GM19438 (cell line): ENCODE results near the gene E2F7.
A peak's percentile ranks its signal among the peaks of the same experiment; 100 is the strongest.
"Not testable (repeated sequence)": the region's sequence is repeated elsewhere in the genome, so short reads cannot be mapped to it uniquely, and the experiment has no call there.

Experiments
- ATAC-seq: cut with Tn5 transposase; IDR thresholded peaks from one replicate; pipeline ENCODE4 v1.9.1; 2021; ENCODE audit warnings: low read depth; ENCODE audit not compliant: unreplicated experiment

The E2F7 gene, protein sequence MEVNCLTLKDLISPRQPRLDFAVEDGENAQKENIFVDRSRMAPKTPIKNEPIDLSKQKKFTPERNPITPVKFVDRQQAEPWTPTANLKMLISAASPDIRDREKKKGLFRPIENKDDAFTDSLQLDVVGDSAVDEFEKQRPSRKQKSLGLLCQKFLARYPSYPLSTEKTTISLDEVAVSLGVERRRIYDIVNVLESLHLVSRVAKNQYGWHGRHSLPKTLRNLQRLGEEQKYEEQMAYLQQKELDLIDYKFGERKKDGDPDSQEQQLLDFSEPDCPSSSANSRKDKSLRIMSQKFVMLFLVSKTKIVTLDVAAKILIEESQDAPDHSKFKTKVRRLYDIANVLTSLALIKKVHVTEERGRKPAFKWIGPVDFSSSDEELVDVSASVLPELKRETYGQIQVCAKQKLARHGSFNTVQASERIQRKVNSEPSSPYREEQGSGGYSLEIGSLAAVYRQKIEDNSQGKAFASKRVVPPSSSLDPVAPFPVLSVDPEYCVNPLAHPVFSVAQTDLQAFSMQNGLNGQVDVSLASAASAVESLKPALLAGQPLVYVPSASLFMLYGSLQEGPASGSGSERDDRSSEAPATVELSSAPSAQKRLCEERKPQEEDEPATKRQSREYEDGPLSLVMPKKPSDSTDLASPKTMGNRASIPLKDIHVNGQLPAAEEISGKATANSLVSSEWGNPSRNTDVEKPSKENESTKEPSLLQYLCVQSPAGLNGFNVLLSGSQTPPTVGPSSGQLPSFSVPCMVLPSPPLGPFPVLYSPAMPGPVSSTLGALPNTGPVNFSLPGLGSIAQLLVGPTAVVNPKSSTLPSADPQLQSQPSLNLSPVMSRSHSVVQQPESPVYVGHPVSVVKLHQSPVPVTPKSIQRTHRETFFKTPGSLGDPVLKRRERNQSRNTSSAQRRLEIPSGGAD

DNA sequence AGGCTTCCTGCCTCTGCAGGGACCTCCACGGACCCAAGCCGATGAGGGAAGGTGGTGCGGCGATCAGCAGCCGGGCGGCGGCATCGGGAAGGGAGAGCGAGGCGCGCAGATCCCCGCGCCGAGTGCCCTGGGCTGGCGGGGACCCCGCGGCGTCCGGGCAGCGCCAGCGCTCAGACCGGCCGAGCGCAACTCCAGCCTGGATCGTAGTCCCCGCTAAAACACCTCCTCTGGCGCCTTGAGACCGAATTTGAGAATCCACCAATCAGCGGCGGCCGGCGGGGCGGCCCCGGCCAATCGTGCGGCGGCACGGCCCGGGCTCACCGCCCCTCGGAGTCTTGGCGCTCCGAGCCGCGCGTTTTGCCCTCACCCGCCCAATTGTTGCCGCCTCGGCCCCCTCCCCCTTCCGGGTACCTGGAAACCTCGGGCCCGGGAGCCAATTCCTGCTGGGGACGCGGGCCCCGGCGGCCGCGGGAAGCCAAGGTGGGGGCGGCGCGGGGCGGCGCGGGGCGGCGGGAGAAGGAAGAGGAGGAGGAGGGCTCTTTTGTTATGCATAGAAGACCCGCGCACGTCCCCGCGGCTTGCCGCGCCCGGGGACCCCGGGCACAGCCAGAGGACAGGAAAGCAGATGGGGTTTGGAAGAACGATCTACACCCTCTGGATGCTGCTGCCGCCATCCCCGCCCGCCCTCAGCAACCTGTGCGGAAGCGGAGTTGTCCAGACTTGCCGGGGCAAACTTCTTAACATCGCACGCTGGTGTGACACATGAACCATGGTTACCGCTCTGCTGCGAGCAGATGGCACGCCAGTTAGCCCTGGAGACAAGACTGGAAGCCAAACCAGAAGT is at the start of gene E2F7:
Gene E2F7, minus strand, starts transcription at position 209 of the 844 bp plus-strand sequence. CDS start 934 bp downstream, outside the sequence.
- peak; percentile 69 for ATAC-seq

DNA sequence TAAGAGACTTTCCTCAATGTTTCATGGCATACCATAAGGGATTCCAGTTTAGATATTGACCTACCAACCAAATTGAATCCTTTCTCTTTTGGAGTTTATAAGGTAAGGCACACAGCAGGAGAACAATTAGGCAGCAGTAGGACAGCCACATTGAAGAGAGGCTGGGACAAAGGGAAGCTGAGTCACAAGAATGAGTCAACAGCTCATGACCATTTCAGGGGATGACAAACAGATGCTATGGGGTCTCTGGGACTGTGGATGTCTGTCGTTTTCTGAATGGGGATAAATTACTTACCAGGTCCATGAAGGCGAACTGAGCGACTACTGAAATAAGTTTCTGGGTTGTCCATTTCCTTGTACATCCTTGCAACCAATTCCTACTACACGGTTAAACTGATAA is 48.6 kb upstream of the E2F7 start:
- no peak for ATAC-seq

DNA sequence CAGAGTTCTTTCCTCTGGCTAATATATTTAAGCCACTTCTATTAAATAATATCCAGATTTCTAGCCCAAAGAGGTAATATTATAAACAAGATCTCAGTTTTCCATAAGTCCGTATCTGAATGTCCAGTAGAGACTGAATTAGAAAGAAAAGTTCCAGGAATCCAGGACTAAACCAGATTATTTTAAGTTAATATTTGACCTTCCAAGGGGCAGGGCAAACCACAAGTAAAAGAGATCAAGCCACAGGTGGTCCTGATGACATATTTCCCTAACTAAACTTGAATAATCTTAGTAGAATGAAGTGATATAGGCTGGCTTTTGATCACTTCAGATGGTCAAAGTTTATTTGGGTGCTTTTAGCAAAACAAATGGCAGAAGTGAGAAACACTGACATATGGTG is 43.3 kb upstream of the E2F7 start:
- no peak for ATAC-seq

DNA sequence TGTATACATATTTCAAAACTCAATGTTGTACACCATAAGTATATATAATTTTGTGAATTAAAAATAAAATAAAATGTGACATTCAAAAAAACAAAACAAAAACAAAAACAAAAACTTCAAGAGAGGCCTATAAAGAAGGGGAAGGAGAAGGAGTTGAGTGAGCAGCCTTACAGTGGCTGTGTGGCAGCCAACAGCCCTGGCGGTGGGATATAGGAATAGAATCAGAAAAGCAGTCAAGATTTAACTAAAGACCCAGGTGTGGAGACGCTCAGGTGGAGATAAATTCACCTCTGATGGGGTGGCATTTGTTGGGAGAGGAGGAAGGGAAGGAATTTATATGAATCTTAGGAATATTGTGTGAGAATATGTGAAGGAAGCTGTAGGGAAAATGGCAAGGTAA is 41.8 kb upstream of the E2F7 start:
- ATAC-seq, result no peak

DNA sequence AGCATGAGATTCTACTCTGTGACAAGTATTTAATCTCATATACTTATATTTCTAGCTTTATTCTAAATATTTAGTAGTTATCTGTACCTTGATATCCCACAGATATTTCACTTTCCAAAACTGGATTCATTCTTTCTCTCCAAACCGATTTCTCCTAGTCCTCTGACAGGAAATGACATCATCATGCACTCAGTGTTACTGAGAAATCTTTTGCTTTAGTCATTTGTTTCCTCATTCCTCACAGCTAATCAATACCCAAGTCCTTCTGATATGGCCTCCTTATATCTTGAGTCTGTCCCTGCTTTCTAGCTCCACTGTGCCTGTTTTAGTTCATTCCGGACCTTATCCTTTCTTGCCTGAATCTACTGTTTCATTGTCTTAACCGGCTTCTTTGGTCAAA is 39.4 kb upstream of the E2F7 start:
- ATAC-seq, result no peak

DNA sequence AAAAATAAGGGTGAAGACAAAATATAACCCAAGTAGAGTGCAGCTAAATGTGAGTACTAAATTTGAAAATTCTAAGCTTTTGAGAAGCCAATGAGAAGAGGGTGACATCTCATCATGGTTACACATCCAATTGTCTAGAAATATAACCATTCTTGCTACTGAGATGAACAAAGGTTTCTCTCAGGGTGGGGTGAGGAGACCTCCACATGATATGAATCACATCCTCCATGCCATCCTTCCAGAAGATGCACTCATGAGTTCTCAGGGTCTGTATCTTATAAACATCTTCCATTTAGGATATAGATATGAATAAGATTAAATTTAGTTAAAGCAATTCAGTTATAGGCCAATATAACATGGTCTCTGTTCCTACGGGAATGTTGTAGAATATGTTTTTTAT is 38.9 kb upstream of the E2F7 start:
- ATAC-seq, result no peak

DNA sequence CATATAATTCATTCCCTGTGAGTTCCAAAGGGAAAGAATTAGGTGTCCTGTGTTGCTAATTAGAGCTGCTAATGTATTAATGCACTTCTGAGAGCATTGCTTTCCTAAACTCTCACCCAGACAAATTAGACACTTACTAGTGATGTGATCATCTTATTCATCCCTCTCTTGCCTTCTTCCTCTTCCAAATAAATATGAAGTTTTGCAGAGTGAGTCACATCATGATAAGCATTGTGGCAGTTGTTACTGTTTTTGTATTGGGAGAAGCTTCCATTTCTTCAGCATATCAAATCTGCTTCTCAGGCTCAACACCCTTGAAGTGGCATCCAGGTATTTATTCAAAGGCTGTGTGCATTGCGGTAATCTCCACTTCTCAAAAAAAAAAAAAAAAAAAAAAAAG is 37.3 kb upstream of the E2F7 start:
- ATAC-seq, result no peak

DNA sequence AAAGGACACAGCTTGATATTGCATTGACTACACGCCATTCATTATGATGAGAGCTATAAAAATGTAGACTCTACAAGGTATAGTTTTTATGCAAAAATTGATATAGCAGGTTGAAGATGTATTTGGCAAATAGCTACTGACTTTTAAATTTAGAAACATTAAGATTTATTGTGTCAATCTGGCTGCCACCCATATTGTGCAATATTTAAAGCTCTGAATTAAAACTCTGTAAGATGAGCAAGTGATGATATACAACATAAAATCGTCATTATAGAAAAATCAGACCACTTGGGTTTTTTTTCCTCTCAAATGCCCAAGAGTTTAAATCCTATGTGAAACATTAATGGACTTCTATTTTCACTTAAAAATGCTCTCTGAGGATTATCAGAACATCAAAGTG is 36.8 kb upstream of the E2F7 start:
- no peak for ATAC-seq

DNA sequence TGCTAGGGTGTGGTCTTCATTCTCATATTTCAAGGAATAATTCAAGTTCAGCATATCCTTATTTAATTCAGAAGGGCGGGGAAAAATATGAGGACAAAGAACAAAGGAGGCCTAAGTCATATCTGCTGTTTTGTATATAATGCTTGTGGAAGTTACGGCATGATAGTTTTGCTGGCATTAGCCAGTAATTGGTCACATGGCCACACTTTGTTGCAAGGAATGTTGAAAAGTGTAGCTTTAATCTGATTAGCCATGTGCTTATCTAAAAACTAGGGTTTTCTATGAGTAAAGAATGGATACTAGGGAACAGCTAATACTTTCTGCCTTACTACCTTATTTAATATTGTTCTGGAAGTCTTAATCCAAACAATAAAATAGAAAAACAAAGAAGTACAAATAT is 34.4 kb upstream of the E2F7 start:
- ATAC-seq, result no peak

DNA sequence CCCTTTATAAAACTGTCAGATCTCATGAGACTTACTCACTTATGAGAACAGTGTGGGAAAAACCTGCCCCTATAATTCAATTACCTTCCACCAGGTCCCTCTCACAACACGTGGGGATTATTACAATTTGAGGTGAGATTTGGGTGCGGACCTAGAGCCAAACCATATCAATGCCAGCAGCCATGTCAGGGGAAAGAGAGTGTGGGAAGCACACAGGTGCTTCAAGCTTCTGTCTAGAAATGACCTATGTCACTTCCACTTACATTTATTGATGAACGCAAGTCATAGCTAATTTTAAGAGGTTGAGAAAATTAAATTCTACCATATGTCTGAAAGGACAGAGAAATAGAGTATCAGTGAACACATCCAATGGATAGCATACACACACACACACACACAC is 32.5 kb upstream of the E2F7 start:
- no peak for ATAC-seq

DNA sequence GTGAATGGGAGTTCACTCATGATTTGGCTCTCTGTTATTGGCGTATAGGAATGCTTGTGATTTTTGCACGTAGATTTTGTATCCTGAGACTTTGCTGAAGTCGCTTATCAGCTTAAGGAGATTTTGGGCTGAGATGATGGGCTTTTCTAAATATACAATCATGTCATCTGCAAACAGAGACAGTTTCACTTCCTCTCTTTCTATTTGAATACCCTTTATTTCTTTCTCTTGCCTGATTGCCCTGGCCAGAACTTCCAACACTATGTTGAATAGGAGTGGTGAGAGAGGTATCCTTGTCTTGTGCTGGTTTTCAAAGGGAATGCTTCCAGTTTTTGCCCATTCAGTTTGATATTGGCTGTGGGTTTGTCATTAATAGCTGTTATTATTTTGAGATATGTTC is 26.9 kb upstream of the E2F7 start:
- not testable (repeated sequence) for ATAC-seq

DNA sequence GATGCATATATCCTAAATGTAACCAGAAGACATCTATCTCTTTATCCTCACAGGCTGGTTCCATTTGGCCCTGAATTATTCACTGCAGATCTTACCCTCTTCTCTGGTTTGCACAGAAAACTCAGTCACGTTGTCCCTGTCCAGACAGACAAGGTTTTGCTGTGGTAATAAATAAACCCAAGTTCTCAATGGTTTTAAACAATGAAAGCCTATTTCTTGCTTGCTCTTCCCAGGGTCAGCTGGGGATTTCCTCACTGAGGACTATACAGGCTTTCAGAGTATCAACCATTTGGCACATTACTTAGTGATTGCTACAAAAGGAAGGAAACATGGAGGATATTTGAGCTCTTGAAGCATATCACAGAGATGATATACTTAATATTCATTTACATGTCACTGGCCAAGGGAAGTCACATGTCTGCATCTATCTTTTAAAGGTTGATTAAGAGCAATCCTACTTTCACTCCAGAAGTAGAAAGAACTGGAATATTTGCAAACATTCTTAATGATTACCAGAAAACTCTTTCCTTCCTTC is 24.4 kb upstream of the E2F7 start:
- no peak for ATAC-seq

DNA sequence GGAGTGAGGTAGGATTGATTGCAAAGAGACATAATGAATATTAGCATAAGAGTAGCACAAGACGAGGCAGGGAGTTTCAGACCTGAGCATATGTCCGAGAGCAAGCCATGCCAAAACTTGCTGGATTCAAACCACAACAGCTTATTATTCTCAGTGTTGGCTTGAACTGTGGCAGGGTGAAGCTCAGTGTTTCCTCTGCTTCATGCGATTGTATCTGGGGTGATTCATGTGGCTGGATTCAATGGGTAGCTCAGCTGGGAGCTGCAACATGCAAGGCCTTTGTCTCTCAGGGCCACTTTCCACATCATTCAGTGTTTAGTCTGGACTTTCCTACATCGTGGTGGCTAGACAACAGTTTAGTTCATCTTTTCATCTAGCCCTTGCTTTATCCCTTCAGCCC is 22.1 kb upstream of the E2F7 start:
- ATAC-seq, result no peak

DNA sequence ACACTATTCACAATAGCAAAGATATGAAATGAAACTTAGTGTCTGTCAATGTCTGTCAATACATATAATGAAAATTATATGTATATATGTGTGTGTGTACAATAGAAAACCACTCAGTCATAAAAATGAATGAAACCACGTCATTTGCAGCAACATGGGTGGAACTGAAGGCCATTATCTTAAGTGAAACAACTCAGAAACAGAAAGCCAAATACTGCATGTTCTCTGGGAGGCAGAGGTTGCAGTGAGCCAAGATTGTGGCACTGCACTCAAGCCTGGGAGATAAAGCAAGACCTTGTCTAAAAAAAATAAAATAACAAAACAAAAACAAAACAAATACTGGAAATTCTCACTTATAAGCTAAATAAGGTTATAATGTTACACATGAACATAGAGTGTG is 16.7 kb upstream of the E2F7 start:
- no peak for ATAC-seq

DNA sequence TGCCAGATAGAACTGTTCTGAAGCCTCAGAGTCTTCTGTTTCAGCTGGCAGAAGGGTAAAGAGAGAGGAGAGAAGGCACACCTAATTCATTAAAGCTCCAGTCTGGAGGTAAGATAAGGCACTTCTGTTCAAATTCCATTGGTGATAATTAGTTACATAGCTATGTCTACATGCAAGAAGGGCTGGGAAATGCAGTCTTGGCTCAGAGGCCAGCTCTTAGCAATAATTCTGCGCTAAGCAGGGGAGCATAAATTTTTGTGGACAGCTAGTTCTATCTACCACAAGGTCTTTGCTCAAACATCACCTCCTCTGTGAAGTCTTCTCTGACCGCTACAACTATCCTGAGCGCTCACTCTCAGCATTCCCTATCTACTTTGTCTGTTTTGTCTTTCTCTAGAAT is 14.3 kb upstream of the E2F7 start:
- no peak for ATAC-seq

DNA sequence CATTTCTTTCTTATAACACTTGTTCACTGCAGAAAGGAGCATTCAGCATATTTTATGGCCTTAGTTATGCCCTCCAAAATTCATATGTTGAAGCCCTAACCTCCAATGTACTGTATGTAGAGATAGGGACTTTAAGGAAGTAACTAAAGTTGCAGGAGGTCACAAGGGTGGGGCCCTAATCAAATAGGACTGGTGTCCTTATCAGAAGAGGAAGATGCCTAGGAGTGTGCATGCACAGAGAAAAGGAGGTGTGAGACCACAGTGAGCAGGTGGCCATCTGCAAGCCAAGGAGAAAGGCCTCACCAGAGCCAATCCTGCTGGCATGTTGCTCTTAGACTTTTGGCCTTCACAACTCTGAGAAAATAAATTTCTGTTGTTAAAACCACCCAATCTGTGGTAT is 12.9 kb upstream of the E2F7 start:
- ATAC-seq, result no peak

DNA sequence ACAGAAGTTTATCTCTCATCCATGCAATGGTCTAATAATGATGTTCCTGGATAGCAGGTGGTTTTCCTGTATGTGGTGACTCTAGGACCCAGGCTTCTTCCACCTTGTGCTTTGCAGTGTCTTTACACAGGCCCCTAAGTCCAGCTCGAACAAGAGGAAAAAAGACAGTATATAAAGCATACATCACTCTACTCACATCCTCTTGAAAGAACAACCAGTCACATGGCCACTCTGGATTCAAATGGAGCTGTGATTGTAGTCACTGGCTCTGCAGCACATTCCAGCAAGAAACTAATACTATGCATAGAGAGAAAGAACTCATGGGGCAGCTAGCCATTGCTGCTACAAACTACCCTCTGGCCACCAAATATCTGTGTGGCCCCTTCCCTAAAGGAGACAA is 11.5 kb upstream of the E2F7 start:
- ATAC-seq, result no peak

DNA sequence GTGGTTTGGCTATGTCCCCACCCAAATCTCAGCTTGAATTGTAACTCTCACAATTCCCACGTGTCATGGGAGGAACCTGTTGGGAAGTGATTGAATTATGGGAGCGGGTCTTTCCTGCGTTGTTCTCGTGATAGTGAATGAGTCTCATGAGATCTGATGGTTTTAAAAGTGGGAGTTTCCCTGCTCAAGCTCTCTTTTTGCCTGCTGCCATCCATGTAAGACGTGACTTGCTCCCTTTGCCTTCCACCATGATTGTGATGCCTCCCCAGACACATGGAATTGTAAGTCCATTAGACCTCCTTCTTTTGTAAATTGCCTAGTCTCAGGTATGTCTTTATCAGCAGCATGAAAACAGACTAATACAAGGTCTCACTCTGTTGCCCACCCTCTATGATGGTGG is 8.5 kb upstream of the E2F7 start:
- not testable (repeated sequence) for ATAC-seq

DNA sequence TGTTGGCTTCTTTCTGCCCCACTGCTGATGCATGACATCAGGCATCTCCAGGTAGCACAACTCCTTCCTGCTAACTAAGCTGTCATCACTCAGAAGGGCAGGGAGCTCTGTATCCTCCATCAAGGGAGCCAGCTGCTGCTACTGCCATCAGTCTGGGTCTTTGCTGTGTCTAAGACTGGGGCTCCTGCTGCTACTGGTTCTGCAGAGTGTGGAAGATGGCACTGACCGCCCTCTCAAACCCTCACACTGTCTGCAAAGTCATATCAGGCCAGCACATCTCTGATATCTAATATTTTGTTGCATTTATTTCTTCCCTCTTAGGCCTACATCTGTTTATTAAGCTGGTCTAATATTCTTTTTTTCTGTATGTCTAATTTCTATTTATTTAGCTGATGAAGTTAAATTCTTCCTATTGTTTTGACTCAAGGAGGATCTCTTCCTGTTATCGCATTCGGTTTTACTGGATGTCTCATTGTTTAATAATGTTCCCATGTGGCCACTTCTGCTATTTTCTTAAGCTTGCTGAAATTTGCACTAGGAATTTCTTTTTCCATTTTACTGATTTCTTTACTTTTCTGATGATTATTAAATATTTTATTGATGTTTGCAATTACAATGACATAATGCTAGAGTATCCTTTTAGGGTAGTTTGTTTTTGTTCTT is 7.6 kb upstream of the E2F7 start:
- no peak for ATAC-seq

DNA sequence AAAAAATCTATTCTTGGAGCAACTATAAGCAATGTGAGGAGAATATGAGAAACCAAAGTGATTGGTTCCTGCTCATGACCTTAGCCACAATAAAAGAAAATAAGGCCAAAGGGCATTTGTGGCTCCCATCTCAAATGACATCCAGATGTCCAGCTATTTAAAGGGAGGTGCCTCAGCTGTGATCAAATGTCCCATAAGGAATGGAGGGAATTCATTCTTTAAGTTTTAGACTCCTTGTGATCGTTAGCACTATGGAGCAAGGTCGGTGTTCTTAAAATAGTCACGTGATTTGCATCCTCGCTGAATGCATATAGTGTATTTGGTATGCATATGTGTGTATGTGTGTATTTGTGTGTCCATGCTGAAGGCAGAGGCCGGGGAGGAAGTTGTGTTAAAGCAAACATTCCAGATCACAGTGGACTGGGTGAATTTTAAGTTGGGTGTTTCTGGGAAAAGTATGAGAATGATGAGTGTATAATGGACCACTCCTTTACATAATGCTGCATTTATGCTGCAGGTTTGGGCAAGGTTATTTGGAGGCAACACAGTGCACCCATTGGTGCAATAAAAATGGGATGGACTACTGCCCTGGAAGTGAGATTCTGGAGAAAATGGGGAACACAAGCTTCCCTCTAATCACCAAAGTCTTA is 5.6 kb upstream of the E2F7 start:
- ATAC-seq, result no peak
